Measurements from ENCODE around the gene NYNRIN. TPM values are rescaled to one million over a fixed set of nuclear protein-coding genes. Genes with fewer than 3 reads are reported as not detected.

NYNRIN gene
- polyA plus RNA-seq, 1 donor from 2014 or later: 5.7 TPM

DNA sequence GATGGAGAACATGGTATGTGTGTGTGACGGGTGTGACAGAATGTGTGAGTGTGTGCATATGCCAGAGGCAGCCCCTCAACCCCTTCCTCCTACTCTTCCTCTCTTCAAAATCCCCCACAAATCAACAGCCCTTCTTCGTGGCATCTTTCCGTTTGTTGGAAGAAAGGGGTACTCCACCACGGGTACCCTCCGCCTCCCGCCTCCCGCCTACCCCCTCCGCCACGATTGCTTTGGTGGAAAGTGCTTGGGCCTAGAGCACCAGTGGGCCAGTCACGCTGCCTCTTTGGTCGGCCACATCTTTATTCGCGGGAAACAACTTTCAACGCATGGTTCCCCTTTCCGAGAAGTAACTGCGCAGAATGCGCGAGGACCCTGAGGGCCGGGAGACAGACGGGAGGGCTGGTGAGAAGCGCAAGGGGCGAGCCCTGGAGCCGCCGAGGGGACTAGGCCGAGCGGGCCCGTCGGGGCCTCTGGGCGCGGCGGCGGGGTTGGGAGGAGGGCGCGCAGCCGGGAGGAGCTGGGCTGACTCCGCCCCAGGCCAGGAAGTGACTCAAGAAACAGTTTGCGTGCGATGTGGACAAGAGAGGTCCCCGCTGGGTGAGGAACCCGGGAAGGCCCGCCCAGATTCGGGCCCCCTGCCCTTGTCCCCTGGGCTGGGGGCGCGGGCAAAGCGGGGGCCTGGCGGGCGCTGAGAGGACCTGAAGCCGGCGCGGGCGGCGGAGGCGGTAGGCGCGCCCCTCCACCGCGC, 30.8 kb downstream of the NYNRIN start, which contains the start of the genes CBLN3 and KHNYN:
CBLN3 (minus strand) TSS at position 274 of the 748 bp plus-strand sequence. CDS start 614 bp downstream, outside the sequence.
KHNYN (plus strand) TSS at position 560 of the 748 bp plus-strand sequence. CDS start 777 bp downstream, outside the sequence.
- TF ChIP-seq EZH2 (IDR thresholded peaks at IDR 0.05; ENCODE audit: borderline replicate concordance, insufficient read depth, low read length, poor library complexity, severe bottlenecking): no peak
- no peak for TF ChIP-seq EP300 (conservative IDR thresholded peaks at IDR 0.05; ENCODE audit: poor library complexity, severe bottlenecking)
- TF ChIP-seq RAD21 (conservative IDR thresholded peaks at IDR 0.05): no peak
- no peak for TF ChIP-seq SMC3 (conservative IDR thresholded peaks at IDR 0.05; ENCODE audit: poor library complexity)
- TF ChIP-seq, protein P1, sequence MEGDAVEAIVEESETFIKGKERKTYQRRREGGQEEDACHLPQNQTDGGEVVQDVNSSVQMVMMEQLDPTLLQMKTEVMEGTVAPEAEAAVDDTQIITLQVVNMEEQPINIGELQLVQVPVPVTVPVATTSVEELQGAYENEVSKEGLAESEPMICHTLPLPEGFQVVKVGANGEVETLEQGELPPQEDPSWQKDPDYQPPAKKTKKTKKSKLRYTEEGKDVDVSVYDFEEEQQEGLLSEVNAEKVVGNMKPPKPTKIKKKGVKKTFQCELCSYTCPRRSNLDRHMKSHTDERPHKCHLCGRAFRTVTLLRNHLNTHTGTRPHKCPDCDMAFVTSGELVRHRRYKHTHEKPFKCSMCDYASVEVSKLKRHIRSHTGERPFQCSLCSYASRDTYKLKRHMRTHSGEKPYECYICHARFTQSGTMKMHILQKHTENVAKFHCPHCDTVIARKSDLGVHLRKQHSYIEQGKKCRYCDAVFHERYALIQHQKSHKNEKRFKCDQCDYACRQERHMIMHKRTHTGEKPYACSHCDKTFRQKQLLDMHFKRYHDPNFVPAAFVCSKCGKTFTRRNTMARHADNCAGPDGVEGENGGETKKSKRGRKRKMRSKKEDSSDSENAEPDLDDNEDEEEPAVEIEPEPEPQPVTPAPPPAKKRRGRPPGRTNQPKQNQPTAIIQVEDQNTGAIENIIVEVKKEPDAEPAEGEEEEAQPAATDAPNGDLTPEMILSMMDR (IDR thresholded peaks at IDR 0.05; ENCODE audit: poor library complexity, severe bottlenecking): no peak
- TF ChIP-seq MXI1 (conservative IDR thresholded peaks at IDR 0.05; ENCODE audit: poor library complexity, severe bottlenecking): no peak
- no peak for TF ChIP-seq TAF1 (IDR thresholded peaks at IDR 0.05; ENCODE audit: low read depth)
- TF ChIP-seq REST (IDR thresholded peaks at IDR 0.05; ENCODE audit: borderline replicate concordance): no peak
- TF ChIP-seq POLR2AphosphoS5 (IDR thresholded peaks at IDR 0.05): no peak
- Histone ChIP-seq H3K36me3 (ENCODE audit: insufficient read depth, low read length) (no peaks in the 10 kb centered on the region), H3F3A (ENCODE audit: insufficient read depth, low read length, poor library complexity, severe bottlenecking) (no peaks in the 10 kb centered on the region), H3K79me2 (replicated peaks; ENCODE audit: insufficient read depth, low read length) (no peaks in the 10 kb centered on the region), H3K27me3 (ENCODE audit: insufficient read depth, low read depth, low read length) (peaks cover 9% of the 10 kb centered on the region), H3K9ac (ENCODE audit: low read length) (no peak within 1 kb of the TSS), H3K9me2 (ENCODE audit: insufficient read depth, low read length) (no peaks in the 10 kb centered on the region), H4K20me1 (ENCODE audit: insufficient read depth) (no peaks in the 10 kb centered on the region), H3K4me2 (ENCODE audit: low read length) (no peak within 1 kb of the TSS), H3K4me3 (ENCODE audit: low read length) (peak within 1 kb of the TSS; percentile 48), H3K9me3 (ENCODE audit: low read length) (no peaks in the 10 kb centered on the region), H3K27ac (ENCODE audit: low read length) (no peak within 1 kb of the TSS), H2AFZ (ENCODE audit: low read depth, low read length) (no peak within 1 kb of the TSS)

DNA sequence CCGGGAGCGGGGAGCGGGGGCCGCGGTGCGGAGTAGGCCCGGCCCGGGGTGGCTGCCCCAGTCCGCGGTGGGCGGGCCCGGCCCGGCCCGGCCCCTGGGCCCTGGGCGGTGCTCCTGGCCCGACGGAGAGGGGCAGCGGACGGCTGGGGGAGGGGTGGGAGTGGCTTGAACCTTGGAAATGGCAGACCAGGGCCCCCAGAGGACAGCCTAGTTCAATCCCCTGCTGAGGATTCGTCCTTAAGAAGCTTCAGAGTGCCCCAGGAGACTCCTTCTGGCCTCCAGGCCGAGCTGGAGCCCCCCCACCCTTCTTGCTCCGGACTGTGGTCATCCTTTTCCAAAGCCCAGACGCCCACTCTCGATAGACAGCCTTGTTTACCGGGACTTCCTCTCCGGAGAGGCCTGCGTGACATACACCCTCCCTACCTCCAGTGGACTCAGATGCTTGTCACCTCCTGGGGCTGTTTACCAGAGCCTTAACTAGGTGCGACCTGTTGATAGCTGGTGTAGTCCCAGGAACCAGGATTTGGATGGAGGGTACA, 31.4 kb downstream of the NYNRIN start:
- Histone ChIP-seq H3K27ac (ENCODE audit: low read length) (no peak overlapping the region), H3K9me2 (ENCODE audit: insufficient read depth, low read length) (no peaks in the 10 kb centered on the region), H3K4me2 (ENCODE audit: low read length) (no peak overlapping the region), H3K9ac (ENCODE audit: low read length) (no peak overlapping the region), H3K4me3 (ENCODE audit: low read length) (no peak overlapping the region), H3K27me3 (ENCODE audit: insufficient read depth, low read depth, low read length) (peaks cover 9% of the 10 kb centered on the region), H3K9me3 (ENCODE audit: low read length) (no peaks in the 10 kb centered on the region), H2AFZ (ENCODE audit: low read depth, low read length) (no peak overlapping the region), H3K36me3 (ENCODE audit: insufficient read depth, low read length) (no peaks in the 10 kb centered on the region), H3K79me2 (replicated peaks; ENCODE audit: insufficient read depth, low read length) (no peaks in the 10 kb centered on the region), H3F3A (ENCODE audit: insufficient read depth, low read length, poor library complexity, severe bottlenecking) (no peaks in the 10 kb centered on the region), H4K20me1 (ENCODE audit: insufficient read depth) (no peaks in the 10 kb centered on the region)
- no peak for TF ChIP-seq MXI1 (conservative IDR thresholded peaks at IDR 0.05; ENCODE audit: poor library complexity, severe bottlenecking)

Measured in neural cell (in vitro differentiated cells).